Measurements from ENCODE around the gene NLK. TPM values are rescaled to one million over a fixed set of nuclear protein-coding genes. Genes with fewer than 3 reads are reported as not detected.
A peak's percentile ranks its signal among the peaks of the same experiment; 100 is the strongest.
"Not testable (repeated sequence)": the region's sequence is repeated elsewhere in the genome, so short reads cannot be mapped to it uniquely, and the experiment has no call there.

NLK gene
- total and polyA plus RNA-seq, 2 of the 13 experiments (the other 11 are each of a cell fraction or from before 2014, with no cell fraction given): 13.4 to 14.6 TPM

DNA sequence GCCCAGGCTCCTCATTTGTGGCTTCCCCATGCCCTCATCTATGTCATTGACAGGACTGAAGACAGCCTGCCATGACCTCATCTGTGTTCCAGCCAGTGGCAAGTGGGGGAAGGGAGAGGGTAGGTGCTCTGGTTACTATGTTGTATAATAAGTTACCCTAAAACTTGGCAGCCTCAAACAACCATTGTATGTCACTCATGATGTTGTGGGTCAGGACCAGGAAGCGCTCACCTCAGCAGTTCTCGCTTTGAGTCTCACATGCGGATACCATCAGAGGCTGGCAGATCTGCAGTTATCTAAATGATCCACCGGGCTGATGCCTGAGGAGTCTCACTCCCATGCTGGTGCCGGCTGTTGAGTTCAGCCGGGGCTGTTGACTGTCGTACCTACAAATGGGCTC, 187.5 kb downstream of the NLK start:
- BruUV-seq (replicated peaks): no TSS peak
- 67% methylated on average over 3 of the region's 7 CpGs for WGBS (ENCODE audit: low lambda C conversion rate)
- no peak overlapping the region for H3K27ac ChIP-seq (ENCODE audit: extremely low read length, insufficient read depth, low read length)
- H4K20me1 ChIP-seq (ENCODE audit: insufficient read depth, low read length): no peaks in the 10 kb centered on the region
- H3K9ac ChIP-seq (ENCODE audit: insufficient read depth, low read depth, low read length): no peak overlapping the region
- no peak for TF ChIP-seq KDM1A (CRISPR knock-in tag; IDR thresholded peaks at IDR 0.05)
- TF ChIP-seq FIP1L1 (IDR thresholded peaks at IDR 0.05; ENCODE audit: borderline replicate concordance, insufficient read depth, low read depth, low read length): no peak
- TF ChIP-seq IKZF1 (IDR thresholded peaks at IDR 0.05): no peak
- peak in 1 of 2 experiments; percentile 53; a peak in 2 of 4 replicates for TF ChIP-seq MAFK (conservative IDR thresholded peaks at IDR 0.05 in 1 of 2, IDR thresholded peaks at IDR 0.05 in 1 of 2; ENCODE audit: low read length in 2 of 2)
- TF ChIP-seq MAFF (IDR thresholded peaks at IDR 0.05; ENCODE audit: low read depth, low read length): peak; percentile 23; the same call in 1 of the 2 replicates
- TF ChIP-seq, protein P1, sequence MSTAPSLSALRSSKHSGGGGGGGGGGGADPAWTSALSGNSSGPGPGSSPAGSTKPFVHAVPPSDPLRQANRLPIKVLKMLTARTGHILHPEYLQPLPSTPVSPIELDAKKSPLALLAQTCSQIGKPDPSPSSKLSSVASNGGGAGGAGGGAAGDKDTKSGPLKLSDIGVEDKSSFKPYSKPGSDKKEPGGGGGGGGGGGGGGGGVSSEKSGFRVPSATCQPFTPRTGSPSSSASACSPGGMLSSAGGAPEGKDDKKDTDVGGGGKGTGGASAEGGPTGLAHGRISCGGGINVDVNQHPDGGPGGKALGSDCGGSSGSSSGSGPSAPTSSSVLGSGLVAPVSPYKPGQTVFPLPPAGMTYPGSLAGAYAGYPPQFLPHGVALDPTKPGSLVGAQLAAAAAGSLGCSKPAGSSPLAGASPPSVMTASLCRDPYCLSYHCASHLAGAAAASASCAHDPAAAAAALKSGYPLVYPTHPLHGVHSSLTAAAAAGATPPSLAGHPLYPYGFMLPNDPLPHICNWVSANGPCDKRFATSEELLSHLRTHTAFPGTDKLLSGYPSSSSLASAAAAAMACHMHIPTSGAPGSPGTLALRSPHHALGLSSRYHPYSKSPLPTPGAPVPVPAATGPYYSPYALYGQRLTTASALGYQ (CRISPR knock-in tag; IDR thresholded peaks at IDR 0.05): no peak
- no peaks in the 10 kb centered on the region for H3K36me3 ChIP-seq (replicated peaks in 1 of 2; ENCODE audit: control insufficient read depth in 1 of 2, insufficient read depth in 2 of 2, low read length in 2 of 2)
- H3K4me3 ChIP-seq (replicated peaks in 1 of 3; ENCODE audit: insufficient read depth in 1 of 3, low read depth in 2 of 3, low read length in 3 of 3): no peak overlapping the region
- CTCF ChIA-PET (ENCODE audit: low intra/inter-chr PET ratio, low total read pairs): no interaction called here
- DNase-seq (ENCODE audit: low spot score) (no peak), ATAC-seq (no peak), FAIRE-seq (no peak)
- POLR2A ChIA-PET: no interaction called here
- H3K27me3 ChIP-seq (ENCODE audit: control insufficient read depth in 1 of 2, insufficient read depth in 2 of 2, low read length in 2 of 2): peaks cover 0 to 5% of the 10 kb centered on the region in 2 experiments; a peak in 1 of 5 replicates
- peaks cover 14% of the 10 kb centered on the region for H3K4me1 ChIP-seq (ENCODE audit: insufficient read depth, low read length)
- H3K9me3 ChIP-seq (ENCODE audit: low read length): no peaks in the 10 kb centered on the region
- H3K4me2 ChIP-seq (ENCODE audit: low read depth, low read length): no peak overlapping the region
- H2AFZ ChIP-seq (ENCODE audit: low read length): no peak overlapping the region
- intact Hi-C loops (cut with micrococcal nuclease; ENCODE audit: unreplicated experiment): loop anchor here (5.0 to 10.0 kb wide), 2 partner anchors 117 to 185 kb away; no protein-coding TSS in a partner anchor
- in situ Hi-C loops (cut with HindIII; ENCODE audit: extremely low pct_ligation_motif_present, low pct_unique_long_range_greater_than_20kb): no loop called here
- no peaks in the 10 kb centered on the region for H3K79me2 ChIP-seq (ENCODE audit: insufficient read depth, low read length)

DNA sequence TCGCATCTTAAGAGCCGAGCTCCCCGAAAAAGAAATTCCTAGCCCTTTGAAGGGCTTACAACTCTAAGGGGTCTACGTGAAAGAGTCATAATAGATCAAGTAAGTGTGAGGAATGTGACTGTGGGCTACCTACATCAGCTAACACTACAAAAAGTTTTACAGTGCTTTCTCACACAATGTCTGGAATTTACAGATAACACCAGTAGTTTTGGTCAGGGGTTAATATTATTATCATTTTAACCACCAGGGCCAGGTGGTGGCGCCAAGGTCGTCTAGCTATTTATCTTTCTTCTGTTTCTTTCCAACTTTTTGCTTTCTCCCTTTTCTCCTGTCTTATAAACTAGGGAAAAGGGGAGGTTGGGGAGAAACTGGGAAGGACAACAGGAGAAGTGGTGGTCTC, 188.1 kb downstream of the NLK start:
- CTCF ChIA-PET (ENCODE audit: low intra/inter-chr PET ratio, low total read pairs); FAIRE-seq; H4K20me1 ChIP-seq (ENCODE audit: insufficient read depth, low read length); H3K4me1 ChIP-seq (ENCODE audit: insufficient read depth, low read length); in situ Hi-C loops (cut with HindIII; ENCODE audit: extremely low pct_ligation_motif_present, low pct_unique_long_range_greater_than_20kb); POLR2A ChIA-PET; H2AFZ ChIP-seq (ENCODE audit: low read length); H3K4me3 ChIP-seq (replicated peaks in 1 of 3; ENCODE audit: insufficient read depth in 1 of 3, low read depth in 2 of 3, low read length in 3 of 3); H3K4me2 ChIP-seq (ENCODE audit: low read depth, low read length); H3K9ac ChIP-seq (ENCODE audit: insufficient read depth, low read depth, low read length); DNase-seq (ENCODE audit: low spot score); BruUV-seq (replicated peaks); ATAC-seq; H3K79me2 ChIP-seq (ENCODE audit: insufficient read depth, low read length); H3K27me3 ChIP-seq (ENCODE audit: control insufficient read depth in 1 of 2, insufficient read depth in 2 of 2, low read length in 2 of 2); H3K36me3 ChIP-seq (replicated peaks in 1 of 2; ENCODE audit: control insufficient read depth in 1 of 2, insufficient read depth in 2 of 2, low read length in 2 of 2); H3K27ac ChIP-seq (ENCODE audit: extremely low read length, insufficient read depth, low read length); H3K9me3 ChIP-seq (ENCODE audit: low read length): not testable (repeated sequence)
- intact Hi-C loops (cut with micrococcal nuclease; ENCODE audit: unreplicated experiment): loop anchor here (5.0 to 10.0 kb wide), 2 partner anchors 117 to 184 kb away; no protein-coding TSS in a partner anchor
- 47% methylated on average over 6 of the region's 6 CpGs for WGBS (ENCODE audit: low lambda C conversion rate)

DNA sequence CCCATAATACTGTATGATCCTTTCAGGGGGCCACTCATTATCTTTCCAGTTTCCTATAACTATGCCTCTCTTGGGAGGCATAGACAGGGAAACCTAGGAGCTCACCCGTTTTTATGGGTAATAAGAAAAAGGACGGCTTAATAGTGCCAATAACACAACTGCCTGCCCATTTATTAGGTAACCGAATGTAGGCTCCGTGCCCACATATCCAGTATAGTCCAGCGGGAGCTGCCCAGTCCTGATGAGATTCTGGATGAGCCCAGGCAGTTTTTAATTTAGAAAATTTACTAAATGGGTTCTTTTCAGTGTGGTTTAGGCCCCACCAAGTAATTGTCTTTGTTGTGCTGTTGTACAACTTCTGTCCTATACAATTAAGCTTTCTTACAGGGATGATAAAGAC, 189.1 kb downstream of the NLK start:
- FAIRE-seq; H3K79me2 ChIP-seq (ENCODE audit: insufficient read depth, low read length); POLR2A ChIA-PET; CTCF ChIA-PET (ENCODE audit: low intra/inter-chr PET ratio, low total read pairs); in situ Hi-C loops (cut with HindIII; ENCODE audit: extremely low pct_ligation_motif_present, low pct_unique_long_range_greater_than_20kb); BruUV-seq (replicated peaks); H3K27ac ChIP-seq (ENCODE audit: extremely low read length, insufficient read depth, low read length); H3K4me1 ChIP-seq (ENCODE audit: insufficient read depth, low read length); H3K4me2 ChIP-seq (ENCODE audit: low read depth, low read length); H2AFZ ChIP-seq (ENCODE audit: low read length); DNase-seq (ENCODE audit: low spot score); H3K36me3 ChIP-seq (replicated peaks in 1 of 2; ENCODE audit: control insufficient read depth in 1 of 2, insufficient read depth in 2 of 2, low read length in 2 of 2); ATAC-seq; H3K27me3 ChIP-seq (ENCODE audit: control insufficient read depth in 1 of 2, insufficient read depth in 2 of 2, low read length in 2 of 2); H3K9ac ChIP-seq (ENCODE audit: insufficient read depth, low read depth, low read length); H3K4me3 ChIP-seq (replicated peaks in 1 of 3; ENCODE audit: insufficient read depth in 1 of 3, low read depth in 2 of 3, low read length in 3 of 3); H3K9me3 ChIP-seq (ENCODE audit: low read length); H4K20me1 ChIP-seq (ENCODE audit: insufficient read depth, low read length): not testable (repeated sequence)
- intact Hi-C loops (cut with micrococcal nuclease; ENCODE audit: unreplicated experiment): loop anchor here (5.0 to 10.0 kb wide), 2 partner anchors 116 to 183 kb away; no protein-coding TSS in a partner anchor
- 25% methylated on average over 4 of the region's 5 CpGs for WGBS (ENCODE audit: low lambda C conversion rate)
